ENCODE data around the gene C12orf42.

- TF ChIP-seq, protein P1, sequence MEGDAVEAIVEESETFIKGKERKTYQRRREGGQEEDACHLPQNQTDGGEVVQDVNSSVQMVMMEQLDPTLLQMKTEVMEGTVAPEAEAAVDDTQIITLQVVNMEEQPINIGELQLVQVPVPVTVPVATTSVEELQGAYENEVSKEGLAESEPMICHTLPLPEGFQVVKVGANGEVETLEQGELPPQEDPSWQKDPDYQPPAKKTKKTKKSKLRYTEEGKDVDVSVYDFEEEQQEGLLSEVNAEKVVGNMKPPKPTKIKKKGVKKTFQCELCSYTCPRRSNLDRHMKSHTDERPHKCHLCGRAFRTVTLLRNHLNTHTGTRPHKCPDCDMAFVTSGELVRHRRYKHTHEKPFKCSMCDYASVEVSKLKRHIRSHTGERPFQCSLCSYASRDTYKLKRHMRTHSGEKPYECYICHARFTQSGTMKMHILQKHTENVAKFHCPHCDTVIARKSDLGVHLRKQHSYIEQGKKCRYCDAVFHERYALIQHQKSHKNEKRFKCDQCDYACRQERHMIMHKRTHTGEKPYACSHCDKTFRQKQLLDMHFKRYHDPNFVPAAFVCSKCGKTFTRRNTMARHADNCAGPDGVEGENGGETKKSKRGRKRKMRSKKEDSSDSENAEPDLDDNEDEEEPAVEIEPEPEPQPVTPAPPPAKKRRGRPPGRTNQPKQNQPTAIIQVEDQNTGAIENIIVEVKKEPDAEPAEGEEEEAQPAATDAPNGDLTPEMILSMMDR (IDR thresholded peaks at IDR 0.05), result no peak
- no peak for TF ChIP-seq POLR2A (IDR thresholded peaks at IDR 0.05)
These were observed 178.5 kb downstream of the C12orf42 start for GRCh38 chr12:103317220-103317619.

Data from body of pancreas (tissue), 4 donors.